GM19043 (cell line): ENCODE data around the gene TSPAN31.
"Not testable (repeated sequence)": the region's sequence is repeated elsewhere in the genome, so short reads cannot be mapped to it uniquely, and the experiment has no call there.

Source experiments
- ATAC-seq: cut with Tn5 transposase; IDR thresholded peaks from one replicate; pipeline ENCODE4 v1.9.1; 2021; ENCODE audit warnings: low read depth; ENCODE audit not compliant: unreplicated experiment

TSPAN31 gene

DNA sequence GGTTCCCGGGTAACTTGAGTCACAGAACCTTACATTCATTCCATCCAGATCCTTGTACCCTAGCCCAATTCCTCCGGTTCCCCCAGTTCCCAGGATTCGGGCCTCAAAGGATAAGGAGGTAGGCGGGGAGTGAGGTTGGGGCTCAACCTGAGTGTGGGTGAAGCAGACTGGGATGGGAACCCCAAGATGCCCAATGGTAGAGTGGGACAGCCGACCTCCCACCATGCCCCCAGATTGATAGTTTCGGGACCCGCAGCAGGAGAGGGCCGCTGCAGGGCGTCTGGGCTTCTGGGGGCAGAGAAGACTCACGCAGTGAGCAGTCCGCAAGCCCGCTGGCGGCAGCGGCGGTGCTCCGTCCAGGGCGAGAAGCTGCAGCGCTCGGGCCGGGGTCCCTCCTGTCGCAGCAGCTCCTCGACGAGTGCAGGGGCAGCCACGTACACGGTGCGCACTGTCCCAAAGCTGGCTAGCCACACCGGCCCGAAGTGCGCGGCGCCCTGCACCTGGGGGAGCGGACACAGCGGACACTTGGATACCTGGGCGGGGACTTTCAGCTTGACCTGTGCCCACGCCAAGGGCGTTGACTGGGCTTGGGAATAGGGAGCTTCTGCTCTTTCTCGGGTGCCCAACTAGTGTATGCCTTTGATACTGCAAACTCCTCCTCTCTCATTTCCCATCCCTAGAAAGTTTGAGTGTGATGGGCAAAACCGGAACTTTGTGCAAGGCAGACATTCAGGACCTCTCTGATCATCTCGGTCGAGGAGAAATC is 21.0 kb downstream of the TSPAN31 start:
- peak; percentile 2 for ATAC-seq

DNA sequence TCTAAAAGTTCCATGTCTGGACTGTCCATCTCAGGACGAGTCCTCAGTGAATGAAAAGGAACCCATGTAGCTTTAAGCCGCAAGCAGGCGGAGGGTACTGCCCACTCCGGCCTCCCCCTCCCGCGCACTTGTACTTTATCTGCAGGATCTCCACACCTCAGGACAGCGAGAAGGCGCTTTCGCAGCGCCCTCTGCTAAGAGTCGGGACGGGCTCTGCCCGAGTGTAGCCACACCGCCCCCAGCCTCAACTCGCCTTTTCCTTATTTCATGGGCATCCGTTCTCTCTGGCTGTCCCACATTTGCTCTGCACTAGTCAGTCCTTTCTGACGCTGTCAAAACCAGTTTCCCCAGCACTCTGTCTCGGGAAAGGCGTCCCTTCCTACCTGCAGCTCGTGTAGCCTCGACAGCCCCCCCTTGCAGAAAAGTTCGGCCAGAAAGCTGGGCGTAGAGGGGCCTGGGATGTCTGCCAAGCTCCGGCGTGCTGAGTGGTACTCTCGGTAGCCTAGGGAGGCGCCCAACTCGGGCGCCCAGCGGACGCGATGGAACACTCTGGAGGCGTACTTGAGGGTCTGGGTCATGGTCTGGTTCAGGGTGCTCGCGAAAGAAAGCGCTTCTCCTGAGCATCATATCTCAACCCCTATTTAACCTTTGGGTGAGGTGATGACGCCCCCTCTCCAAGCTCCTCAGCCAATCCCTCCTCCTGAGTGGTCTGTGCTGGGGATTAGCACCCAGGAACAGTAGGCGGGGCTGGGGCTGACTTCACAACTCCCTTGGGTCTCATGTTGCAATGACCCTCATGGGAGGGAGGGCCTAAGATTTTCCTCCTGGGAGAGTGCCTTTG is 21.8 kb downstream of the TSPAN31 start, which contains the start of gene CYP27B1:
TSS of gene CYP27B1 (minus strand) at position 615 of the 841 bp plus-strand sequence. CDS start at position 578, 37 bp downstream.
- no peak for ATAC-seq

DNA sequence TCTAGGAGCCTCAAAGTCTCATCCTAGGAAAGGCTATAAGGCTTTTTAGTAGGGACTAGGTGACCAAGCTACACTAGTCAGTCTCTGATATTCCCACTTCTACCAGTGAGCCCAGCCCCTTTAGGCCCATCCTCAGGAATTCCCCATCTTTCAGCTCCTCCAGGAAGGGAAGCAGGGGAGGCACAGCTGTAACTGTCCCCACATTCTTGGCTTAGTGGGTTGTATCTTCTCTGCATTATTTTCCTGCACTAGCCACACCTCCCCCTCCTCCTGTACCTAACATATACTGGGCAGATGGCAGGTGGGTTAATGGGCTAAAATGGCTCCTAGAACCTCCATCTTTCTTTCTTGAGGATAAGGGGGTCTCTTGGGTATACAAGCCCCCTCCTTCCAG is 22.5 kb downstream of the TSPAN31 start:
- ATAC-seq, result no peak

GRCh38 chr12:57767876-57768275 is 23.0 kb downstream of the TSPAN31 start:
- no peak for ATAC-seq

- ATAC-seq, result no peak
Measured at GRCh38 chr12:57769594-57769993, 24.8 kb downstream of the TSPAN31 start.

GRCh38 chr12:57770734-57771133 is 25.9 kb downstream of the TSPAN31 start:
- ATAC-seq, result no peak

DNA sequence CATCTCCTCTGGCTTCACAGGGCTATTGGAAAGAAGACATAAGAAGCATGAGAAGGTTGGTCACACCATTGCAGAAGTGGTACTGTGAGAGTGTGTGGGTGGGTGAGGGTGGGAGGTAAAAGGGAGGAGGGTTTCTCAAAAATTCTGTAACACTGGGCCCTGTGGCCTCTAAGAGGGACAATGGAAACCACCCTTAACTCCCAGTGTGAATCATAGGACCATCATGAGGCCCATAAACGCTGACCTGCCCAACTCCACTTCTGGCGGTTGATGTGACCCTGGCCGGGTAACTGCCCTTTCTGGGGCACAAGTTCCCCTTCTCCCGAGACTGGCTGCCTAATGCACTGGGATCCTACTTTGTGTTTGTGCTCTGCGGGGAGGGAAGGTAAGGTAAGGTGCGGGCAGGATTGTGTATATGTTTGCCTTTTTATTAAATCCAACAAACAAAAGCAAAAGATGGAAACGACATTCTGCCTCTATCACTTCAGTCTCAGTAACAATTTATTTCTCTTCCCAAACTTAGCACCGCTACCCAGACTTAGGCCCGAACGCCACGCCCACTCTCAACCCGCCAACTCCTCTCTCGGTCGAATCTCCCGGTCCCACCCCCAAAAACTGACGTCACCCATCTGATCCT is 26.5 kb downstream of the TSPAN31 start:
- ATAC-seq, result peak; percentile 73

DNA sequence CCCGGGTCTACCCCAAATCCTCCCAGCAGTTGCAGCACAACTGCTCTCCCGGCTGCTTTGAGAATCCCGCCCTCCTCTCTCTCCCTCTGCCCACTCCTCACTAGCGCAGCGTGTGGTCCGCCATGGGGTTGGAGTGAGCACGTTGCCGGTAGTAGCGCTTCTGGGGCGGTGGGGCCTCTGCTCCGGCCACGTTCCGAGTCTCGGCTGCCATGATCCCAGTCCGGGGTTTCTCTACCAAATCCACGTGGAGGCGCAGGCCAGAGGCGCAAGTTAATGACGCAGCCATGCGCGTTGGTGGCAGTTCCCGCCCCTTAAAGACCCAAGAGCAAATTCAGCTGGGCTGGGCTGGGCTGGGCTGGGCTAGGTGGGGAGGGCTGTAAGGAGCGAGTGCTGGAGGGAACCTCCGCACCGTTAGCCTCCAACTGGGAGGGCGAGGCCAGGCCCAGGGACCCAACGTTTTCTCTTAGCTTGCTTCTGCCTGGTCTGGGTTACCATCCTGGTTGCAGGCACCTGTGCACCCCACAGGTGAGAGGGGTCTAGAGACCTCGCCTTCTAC is 27.1 kb downstream of the TSPAN31 start, which contains the start of gene METTL1:
TSS of gene METTL1 (minus strand) at position 233 of the 556 bp plus-strand sequence. CDS start at position 211, 22 bp downstream.
- ATAC-seq, result peak; percentile 85

GRCh38 chr12:57772429-57773322 is 27.8 kb downstream of the TSPAN31 start, which contains the start of gene EEF1AKMT3:
EEF1AKMT3 (plus strand) TSS chr12:57772614; CDS start chr12:57772725, 111 bp downstream.
- no peak for ATAC-seq

GRCh38 chr12:57774634-57775033 is 29.8 kb downstream of the TSPAN31 start:
- not testable (repeated sequence) for ATAC-seq

DNA sequence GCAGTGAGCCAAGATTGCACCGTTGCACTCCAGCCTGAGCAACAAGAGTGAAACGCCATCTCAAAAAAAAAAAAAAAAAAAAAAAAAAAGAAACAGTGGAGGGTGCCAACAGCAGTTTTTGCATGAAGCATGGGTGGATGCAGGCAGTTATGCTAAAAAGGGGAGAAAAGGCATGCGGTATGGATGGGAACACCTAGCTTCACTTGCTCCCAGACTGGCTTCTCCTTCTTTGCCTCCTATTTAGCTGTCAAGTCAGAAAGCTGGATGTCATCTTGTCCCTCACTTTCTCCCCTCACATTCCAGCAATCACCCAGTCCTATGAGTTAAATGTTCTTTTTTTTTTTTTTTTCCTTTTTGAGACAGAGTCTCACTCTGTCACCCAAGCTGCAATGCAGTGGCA is 30.2 kb downstream of the TSPAN31 start:
- no peak for ATAC-seq

DNA sequence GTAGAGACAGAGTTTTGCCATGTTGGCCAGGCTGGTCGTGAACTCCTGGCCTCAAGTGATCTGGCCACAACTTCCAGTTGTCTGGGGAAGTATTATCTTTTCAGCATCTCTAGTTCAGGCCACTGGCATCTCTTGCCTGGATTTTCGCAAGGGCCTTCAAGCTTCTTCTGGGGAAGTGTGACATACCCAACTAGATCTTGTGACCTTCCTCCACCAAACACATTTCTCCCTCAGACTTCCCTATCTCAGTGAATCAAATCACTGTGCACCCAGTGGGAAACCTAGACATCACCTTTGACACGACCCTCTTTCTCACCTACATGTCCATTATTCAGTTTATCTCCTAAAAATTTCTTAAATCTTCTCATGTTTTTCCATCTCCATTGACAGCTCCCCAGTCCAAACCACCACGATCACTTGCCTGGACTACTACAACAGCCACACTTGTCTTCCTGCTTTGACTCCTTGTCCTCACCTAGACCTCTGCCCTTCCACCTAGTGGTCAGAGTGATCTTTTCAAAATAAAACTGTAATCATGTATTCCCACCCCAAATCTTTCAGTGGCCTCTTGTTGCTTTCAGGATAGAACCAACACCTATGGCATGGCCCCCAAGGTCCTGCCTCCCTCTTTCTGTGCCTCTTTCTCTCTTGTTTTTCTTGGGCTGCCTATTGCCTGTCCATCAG is 30.9 kb downstream of the TSPAN31 start:
- ATAC-seq, result no peak

DNA sequence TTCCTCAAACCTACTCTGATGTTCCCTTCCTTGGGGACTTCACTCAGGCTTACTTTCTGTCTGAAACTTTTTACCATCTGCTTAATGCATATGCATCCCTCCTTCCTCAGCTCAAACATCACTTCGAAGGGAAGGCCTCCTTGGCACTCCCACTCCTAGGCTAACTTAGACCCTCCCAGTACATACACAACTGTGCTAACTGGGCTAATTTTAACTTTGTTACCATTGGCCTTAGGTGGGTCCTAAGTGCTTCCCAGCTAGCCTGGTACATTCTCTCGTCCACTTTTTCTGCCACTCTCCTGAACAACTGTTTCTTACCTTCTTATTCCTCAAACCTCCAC is 31.4 kb downstream of the TSPAN31 start:
- no peak for ATAC-seq

DNA sequence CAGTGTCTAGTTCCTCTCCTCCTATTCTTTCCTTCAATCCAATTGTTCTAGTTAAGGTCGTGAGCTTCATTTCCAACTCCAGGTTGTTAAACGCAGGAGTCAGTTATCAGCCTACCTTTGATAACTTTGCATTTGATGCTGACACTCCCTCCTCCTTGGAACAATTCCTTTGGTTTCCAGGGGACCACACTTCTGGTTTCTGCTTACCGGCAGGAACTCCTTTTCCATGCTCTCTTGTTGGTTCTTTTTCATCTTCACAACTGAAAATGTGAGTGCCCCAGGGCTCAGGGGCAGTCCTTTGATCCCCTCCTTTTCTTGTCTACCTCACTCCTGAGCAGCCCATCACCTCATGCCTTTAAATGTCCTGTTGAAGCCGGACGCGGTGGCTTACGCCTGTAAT is 32.5 kb downstream of the TSPAN31 start:
- no peak for ATAC-seq

DNA sequence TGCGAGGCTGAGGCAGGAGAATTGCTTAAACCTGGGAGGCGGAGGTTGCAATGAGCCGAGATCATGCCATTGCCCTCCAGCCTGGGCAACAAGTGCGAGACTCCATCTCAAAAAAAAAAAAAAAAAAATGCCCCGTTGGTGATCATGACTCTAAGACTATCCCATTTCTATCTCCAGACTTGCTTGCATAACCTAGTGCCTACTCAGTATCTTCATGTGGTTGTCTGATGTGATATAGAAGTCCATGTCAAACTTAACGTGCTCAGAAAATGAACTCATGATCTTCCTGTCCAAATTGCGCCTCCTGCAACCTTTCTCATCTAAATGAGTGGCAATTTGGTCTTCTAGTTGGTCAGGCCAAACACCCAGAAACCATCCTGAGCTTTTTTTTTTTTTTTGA is 33.1 kb downstream of the TSPAN31 start:
- no peak for ATAC-seq

DNA sequence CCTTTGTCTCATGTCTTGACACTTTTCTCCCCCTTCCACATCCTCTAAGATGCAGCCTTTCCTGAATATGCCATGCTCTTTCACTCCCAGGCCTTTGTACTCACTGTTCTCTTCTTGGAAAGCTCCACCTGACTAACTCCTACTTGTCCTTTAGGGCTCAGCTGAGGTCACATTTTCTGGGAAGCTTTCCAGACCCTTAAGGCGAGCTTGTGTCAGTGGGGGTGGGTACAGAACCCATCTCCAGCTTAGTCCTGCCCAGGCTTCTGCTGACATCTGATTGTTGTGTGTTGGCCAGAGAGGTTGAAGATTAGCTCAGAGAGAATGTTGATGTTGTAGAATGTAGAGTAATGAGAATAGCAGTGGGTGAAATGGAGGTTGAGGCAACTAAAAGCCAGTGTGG is 34.9 kb downstream of the TSPAN31 start:
- ATAC-seq, result no peak

- ATAC-seq, result no peak
Measured at GRCh38 chr12:57780284-57780897, 35.6 kb downstream of the TSPAN31 start.

- no peak for ATAC-seq
Measured at GRCh38 chr12:57781244-57781643, 36.4 kb downstream of the TSPAN31 start.

DNA sequence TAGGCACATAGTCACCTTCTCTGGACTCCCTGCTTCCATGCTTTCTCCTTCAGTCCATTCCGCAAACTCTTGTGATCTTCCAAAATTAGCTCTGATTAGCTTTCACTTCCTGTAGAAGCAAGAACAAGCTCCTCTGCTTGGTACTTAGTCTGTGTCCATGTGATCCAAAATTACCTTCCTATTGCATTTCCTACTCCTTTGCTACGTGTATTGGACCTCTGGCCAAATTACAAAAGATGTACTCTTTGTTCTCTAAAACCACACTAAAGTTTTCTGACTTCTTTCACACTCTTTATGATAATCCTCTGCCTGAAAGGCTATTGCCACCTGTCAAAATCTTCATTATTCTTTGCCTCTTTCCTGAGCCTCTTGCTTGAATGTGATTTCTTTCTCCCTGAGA is 37.0 kb downstream of the TSPAN31 start:
- no peak for ATAC-seq
